GM18511 (cell line): Measurements from ENCODE around the gene SPATA13.

Experiments
- ATAC-seq: cut with Tn5 transposase; IDR thresholded peaks from one replicate; pipeline ENCODE4 v1.9.1; 2021; ENCODE audit warnings: mild to moderate bottlenecking, moderate library complexity; ENCODE audit not compliant: unreplicated experiment

The SPATA13 gene

DNA sequence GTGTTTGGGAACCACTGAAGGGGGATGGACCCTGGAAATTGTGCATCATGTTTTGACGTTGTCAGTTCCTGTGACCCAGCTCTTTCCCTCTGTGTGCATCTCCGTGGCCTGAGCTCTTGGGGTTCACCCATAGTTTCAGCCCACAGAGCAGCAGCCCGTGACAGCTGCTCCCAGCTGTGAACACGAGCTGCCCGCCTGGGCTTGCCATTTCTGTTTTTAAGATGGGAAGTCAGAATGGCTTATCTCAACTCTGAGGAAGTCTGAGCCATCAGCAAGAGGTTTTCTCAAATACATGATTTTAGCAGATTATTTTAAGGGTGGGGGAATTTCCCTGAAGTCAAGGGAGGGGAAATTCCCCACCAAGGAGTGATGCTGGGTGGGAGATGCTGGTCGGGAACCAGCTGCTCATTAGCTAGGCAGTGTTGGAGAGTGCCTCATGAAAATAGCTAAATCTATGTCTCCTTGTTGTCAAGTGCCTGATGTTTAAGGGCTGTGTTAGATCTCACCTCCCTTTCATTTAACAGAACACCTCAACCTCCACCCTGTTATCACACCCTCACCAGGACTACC is 114.0 kb downstream of the SPATA13 start:
- ATAC-seq, result peak; percentile 68

DNA sequence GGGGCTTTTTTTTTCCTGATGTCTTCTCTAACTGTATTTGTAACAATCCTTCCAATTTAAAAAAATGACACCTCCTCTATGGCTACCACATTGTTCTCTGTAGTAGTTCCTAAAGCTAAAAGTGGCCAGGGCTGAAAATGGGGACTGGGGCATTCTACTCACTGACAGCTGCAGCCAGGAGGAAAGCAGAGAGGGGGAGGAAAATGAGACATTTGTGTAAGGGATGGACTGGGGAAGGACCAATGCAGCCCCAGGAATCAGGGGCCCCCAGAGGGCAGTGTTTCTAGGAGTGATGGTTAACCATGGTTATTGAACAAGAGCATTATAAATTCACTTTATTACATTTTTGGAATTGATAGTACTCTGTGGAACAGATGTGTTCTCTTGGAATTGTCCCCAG is 114.5 kb downstream of the SPATA13 start:
- ATAC-seq, result no peak

DNA sequence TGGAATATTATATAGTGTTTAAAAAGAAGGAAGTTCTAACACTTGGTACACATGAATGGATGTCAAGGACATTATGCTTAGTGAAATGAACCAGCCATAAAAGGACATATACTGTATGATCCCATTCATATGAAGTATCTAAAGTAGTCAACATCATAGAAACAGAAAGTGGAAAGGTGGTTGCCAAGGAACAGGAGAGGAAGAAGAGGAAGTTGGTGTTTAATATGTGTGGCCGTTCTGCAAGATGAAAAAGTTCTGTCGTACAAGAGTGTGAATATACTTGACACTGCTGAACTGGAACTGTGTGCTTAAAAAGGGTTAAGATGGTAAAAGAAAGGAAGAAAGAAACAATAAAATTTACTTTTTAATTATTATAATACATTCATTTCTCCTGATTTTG is 115.8 kb downstream of the SPATA13 start:
- ATAC-seq, result peak; percentile 31

DNA sequence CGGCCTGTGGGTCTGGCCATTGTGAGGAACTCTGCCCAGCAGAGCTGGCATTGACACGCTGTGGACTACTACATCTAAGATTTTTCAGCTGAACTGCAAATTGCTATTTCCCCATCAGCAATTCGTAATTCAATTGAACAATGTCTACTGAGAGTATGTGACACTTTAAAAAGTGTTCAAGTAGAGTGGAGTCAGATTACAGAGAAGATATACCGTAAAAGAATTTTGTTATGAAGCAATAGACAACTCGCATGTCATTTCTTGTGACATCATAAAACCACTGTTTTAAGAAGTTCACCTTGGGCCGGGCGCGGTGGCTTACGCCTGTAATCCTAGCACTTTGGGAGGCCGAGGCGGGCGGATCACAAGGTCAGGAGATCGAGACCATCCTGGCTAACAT is 116.3 kb downstream of the SPATA13 start:
- no peak for ATAC-seq

DNA sequence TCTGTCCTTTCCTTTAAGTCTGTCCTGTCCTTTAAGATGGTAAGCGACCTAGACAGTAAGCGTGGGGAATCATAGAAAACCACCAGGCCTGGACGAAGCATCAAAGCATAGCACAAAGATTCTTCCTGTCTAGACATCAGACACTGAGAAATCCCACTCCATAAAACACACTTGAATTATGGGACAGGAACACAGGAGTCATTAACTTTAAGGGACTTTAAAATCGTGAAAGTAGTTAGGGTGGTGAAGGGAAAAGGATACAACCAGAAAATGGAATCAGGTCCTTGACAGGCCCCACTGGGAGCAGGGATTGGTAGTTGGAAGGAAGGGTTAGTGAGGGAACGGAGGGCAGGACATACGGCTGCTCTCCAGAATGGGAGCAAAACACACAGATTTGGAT is 117.2 kb downstream of the SPATA13 start:
- ATAC-seq, result no peak

DNA sequence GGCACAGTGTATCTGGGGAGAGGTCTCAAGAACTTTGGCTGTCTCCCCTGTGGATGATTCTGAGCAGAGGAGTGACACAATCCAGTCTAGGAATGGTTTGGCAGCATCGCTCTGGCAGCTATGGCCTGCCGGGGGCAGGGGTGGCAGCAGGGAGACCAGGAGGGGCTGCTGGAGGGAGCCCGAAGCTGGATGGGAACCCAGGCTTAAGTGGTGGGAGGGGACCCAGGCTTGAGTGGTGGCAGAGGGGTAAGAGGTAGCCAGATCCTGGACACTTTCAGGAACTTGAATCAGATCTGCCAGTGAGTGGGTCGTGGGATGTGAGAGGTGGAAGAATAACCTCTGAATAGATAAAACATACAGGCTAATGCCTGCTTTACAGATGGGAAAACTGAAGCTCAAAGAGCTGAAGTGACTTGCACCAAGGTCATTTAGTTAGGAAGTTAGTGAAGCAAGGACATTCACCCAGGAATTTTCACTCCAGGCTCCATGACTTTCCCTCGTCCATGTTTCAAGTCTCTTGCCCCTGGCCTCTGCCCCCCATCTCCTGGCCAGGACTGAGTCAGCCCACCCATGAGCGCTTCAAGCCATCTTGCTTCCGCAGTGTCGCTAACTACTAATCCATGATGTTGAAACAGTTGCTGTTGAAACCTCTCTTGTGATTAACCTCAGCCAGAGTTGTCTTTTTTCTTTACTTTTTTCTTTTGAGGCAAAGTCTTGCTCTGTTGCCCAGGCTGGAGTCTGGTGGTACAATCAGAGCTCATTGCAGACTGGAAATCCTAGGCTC is 119.0 kb downstream of the SPATA13 start:
- ATAC-seq, result no peak

DNA sequence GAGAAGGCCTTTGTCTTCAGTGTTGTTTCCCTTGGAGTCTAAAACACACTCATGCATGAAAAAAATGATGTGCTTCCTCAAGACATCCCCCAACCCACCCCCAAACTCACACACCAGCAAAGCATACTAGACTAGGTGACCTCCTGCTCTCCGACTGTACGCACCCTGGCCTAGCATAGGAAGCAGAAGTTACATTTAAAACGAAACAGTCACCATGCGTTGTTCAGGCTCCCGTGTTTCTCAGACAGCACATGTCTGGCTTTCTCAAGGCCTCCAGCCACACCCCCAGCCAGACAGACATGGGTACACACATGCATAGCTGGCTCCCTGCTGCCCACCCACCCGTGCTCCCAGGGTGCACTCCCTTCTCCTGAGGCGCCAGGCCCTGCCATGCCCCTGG is 120.2 kb downstream of the SPATA13 start:
- peak; percentile 78 for ATAC-seq

DNA sequence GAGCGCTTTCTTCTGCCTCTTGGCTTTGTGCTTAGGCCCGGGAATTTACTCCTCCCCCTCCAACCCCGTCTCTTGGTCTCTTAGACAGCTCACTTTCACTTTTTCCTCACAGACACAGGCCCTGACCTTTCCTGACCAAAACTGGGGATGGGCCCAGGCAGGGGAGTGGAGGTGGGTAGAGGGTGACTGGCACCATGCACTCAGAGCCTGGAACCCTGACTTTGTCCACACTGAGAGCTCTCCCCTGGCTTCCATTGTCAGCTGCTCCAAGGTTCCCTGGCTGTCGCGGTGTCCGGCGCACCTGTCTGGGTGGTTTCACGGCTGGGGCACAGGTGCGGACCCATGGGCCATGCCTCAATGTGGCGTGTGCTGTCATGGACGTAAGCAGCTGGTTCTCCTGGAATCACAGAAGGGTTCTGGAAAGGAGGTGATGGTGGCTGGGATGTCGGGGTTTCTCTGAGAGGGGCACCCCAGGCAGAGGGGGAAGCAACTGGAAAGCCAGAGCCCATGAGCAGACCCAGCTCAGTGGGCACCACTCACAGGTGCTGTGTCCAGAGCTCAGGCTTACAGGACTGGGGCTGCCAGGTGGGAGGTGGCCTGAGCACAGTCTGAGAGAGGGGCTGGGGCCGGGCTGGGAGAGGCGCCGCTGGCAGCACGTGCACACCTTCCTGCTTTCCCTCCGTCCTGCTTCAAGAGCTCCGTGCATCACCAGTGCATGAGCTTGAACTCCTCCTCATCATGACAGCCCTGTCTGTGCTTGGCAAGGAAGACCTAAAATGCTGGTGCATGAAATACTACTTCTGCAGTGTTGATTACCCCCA is 120.9 kb downstream of the SPATA13 start:
- no peak for ATAC-seq

DNA sequence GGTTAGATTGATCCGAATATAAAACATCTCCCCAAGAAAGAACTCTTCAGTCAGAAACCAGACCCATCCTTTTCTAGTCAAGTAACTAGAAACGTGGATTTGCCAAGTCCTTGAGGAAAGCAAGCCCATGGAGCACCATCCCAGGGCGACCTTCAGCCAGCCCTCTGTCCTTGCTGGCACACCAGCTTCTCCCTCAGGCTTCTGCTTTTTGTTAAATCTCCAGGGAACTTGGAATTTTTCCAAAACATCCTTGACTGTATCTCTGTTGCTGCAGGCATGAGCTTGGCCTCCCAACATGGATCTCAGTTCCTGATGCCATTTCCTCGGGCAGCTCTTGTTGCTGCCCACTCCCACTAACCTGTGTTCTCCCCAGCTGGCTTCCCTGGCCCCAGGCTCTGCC is 121.7 kb downstream of the SPATA13 start:
- no peak for ATAC-seq

DNA sequence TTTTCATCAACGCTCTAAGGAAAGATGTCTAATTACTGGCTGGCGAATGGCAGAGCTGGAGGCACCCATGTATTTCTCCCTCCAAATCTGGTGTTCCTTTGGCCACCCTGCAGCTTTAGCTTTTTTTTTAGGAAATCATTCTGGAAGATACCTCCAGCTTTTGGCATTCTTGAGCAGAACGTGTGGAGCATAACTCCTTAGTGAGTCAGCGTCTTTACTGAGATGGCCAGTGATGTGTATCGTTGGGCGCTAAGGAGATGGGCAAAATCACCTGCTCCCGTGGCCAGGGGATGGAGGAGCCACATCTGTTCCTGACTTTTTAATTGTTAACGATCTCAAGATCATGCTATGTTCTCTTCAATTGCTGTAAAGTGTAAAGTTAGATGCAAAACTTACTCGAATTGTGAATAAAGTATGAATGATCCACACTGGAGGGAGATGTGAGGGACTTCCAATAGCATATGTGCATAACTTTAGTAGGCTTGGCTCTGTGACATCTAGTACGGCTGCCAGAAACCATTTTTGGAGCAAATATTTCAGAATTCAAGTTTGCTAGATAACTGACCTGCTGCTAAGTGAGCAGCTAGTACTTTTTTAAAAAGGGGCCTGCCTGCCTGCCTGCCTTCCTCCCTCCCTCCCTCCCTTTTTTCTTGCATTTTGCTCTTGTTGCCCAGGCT is 124.5 kb downstream of the SPATA13 start:
- ATAC-seq, result no peak

DNA sequence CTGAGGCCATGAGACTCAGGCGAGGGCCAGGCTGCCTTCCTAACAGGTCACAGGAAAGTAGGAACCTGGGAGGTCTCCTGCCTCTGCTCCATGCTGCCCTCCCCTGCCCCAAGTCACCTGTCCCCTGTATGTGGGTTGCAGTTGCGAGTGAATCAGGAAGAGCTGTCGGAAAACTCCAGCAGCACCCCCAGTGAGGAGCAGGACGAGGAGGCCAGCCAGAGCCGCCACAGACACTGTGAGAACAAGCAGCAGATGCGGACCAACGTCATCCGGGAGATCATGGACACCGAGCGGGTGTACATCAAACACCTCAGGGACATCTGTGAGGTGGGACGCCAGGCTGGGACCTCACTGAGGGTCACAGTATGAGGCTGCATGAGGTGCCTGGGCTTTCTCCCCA is 126.1 kb downstream of the SPATA13 start:
- no peak for ATAC-seq

DNA sequence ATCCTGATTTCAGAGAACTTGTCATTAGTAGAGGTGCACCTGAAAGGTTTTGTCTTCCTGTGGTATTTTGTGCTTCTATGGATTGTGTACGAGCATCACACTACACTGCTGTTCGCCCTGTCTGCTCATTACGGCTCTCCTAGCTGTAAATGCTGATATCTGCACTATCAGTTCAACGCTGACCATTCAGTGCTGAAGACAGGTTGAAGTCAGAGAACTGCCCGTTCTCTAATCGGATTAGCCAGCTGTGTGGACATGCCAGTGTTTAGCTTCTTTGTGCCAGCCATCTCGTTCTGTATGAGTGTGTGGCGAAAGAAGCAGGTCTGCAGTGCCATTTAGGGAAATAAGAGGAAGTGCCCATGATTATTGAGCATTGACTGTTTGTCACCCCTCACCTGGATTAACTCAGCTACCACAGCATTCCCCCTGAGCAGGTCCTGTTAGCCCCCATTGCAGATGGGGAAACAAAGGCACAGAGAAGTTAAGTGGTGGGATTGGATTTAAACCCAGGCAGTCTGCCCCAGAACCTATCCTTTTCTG is 127.3 kb downstream of the SPATA13 start:
- no peak for ATAC-seq

DNA sequence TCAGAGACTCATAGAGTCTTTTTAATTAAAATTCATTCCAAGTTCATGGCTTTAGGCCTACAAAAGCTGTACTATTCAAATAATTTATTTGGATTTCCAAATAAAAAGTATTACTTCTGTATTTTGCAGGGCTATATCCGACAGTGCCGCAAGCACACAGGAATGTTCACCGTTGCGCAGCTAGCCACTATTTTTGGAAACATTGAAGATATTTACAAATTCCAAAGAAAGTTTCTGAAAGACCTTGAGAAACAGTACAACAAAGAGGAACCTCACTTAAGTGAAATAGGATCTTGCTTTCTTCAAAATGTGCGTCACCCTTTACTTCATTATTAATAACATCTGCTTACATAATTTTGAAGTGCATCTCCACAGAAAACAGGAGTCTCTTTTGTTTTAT is 128.3 kb downstream of the SPATA13 start:
- ATAC-seq, result no peak

DNA sequence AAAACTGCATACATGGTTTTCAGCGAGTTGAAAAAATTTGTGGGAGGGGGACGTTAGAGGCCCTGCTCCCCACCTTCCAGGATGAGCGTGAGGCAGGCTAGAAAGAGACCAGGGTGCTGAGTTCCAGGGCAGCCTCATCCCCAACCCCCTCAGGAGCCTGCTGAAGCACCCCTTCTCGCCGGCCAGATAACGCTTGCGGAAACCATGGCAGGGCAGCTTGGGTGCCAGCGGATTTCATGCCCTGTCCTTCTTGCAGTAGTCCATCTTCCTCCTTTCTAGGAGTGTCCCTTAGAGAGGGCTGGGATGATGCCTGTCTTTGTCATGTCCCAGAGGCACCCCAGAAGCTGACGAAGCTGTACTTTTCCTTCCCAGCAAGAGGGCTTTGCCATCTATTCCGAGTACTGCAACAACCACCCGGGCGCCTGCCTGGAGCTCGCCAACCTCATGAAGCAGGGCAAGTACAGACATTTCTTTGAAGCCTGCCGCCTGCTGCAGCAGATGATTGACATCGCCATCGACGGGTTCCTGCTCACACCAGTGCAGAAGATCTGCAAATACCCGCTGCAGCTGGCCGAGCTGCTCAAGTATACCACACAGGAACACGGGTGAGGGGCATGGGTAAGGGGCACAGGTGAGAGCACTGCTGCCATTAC is 129.9 kb downstream of the SPATA13 start:
- no peak for ATAC-seq

DNA sequence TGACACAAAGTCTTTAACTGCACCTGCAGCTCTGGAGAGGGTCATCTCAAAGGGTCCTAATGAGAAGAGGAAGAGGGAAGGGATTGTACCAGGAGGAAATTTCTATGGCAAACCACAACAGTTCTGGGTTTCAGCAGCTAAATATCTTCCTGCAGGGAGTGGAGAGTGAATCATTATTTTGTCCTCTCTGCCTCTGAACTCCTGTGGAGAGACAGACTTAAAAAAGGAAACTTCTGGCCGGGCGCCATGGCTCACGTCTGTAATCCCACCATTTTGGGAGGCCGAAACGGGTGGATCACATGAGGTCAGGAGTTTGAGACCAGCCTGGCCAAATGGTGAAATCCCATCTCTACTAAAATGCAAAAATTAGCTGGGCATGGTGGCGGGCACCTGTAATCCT is 132.0 kb downstream of the SPATA13 start:
- ATAC-seq, result no peak

DNA sequence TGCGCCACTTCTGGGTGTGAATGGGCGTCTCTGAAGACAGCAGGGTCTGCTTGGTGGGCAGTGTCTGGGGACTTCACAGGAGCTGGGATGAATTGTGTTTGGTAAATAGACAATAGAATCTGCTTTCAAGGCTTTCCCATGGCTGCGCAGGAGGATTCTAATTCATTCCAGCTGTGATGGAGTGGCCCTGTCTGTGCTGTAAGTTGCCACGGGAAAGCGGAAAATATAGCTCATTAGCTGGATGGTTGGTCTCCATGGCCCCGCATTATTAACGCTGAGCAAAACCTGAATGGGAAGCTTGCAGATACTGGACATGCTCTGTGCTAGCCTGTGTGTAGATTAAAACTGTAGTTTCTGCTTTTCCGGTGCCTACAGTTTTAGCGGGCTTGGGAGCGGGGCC is 133.2 kb downstream of the SPATA13 start:
- ATAC-seq, result no peak

DNA sequence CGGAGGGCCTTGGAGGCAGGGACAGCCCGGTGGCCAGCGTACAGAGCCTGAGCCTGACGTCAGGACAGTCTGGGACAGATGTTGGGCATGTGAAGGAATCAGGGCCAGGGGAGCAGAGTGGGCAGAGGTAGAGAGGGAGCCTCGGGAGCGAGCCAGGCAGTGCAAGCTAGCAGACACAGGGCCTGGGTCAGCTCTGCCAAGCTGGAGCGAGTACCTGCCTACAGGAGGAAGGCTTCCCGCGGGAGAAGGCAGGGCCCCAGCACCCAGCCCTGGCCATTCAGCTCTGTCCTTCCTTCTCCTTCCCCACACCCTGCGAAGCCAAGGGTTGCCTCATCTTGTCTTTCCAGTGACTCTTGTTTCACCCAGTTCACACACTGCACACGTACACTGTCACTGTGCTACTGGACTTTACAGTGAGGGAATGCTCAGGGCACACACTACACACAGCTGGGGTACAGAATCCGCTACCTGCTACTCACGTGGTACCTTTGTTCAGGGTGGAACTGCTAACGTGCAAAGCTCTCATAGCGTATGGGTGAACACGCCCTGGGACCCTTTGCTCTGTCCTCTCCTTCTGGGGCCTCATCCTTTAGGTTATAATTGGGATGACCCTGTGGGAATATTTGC is 139.1 kb downstream of the SPATA13 start:
- ATAC-seq, result no peak

DNA sequence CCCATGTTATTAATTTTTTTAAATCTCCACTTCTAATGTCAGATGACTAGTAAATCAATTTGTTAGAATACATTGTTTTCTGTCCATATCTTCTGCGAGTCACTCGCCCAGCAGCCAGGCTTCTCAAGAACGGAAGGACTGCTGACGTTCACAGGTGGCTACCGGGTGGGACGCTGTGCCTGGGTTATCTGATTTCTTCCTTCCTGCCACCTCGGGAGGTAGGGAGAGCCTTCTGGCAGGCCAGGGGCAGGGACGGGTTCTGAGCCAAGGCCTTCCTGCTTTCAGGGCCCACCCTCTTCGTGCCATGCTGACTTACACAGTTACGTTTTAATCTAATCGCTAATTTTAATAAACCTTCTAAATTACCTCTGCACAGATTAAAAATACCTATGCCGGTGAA is 140.9 kb downstream of the SPATA13 start:
- no peak for ATAC-seq

DNA sequence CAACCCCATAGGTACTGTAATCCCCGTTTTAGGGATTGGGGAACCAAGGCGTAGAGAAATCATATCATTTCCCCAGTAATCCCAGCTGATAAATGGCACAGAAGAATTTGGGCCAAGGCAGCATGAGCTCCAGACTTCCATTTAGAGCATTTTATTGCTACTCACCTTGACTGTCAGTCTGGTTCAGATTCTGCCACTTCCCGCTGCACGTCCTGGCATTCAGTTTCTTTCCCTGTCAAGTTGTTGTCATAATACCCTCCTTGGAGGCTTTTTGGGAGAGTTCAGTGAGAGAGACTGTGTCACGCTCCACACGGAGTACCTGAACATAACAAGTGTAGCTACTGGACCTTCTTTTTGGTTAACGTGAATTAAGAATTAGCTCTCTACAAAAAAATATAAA is 141.4 kb downstream of the SPATA13 start:
- ATAC-seq, result no peak

DNA sequence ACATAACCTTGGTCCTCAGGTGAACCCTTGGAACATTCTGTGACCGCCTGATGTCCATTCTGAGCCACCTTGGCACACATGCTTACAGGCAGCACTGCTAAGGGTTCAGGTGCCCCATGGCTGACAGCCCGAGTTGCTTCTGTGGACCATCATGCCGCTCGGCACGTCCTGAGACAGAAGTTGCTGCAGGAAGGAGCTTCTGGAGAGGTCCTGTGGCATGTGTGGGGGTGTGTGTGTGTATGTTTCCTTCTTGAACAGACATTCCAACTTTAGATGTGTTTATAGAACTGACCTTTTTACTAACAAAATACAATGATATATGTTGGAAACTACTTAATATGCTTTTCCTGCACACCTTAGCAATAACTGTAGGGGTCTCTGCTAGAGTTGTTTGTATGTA is 144.1 kb downstream of the SPATA13 start:
- ATAC-seq, result no peak
